Liver (tissue), 3 donors: Measurements from ENCODE around the gene PPM1A.

Experiments used
- CTCF ChIP-seq: fragments of 150-350 bp; IDR thresholded peaks from 2 replicates; pipeline ENCODE4 v1.5.1; 2017; ENCODE audit warnings: improper control_type of control experiment, low read depth, low read length; ENCODE audit not compliant: missing input control
- RAD21 ChIP-seq, 2 donors: IDR thresholded peaks; 2 replicates each; pipeline ENCODE4 v1.6.1; 2016; ENCODE audit warnings: antibody characterized with exemption in 2 of 2, mild to moderate bottlenecking in 2 of 2
- REST ChIP-seq: IDR thresholded peaks from 2 replicates; pipeline ENCODE4 v1.6.1; 2016; ENCODE audit warnings: antibody characterized with exemption, mild to moderate bottlenecking
- SP1 ChIP-seq: IDR thresholded peaks from 2 replicates; pipeline ENCODE4 v1.6.1; 2018; ENCODE audit warnings: antibody characterized with exemption, mild to moderate bottlenecking
- ZBTB33 ChIP-seq: IDR thresholded peaks from 2 replicates; pipeline ENCODE4 v1.6.1; 2016; ENCODE audit warnings: antibody characterized with exemption
- donor health status: healthy.
- donor health status: healthy.

- no peak for TF ChIP-seq SP1
- TF ChIP-seq CTCF = no peak
- no peak for TF ChIP-seq RAD21 (IDR thresholded peaks at IDR 0.05)
- no peak for TF ChIP-seq REST
- no peak for TF ChIP-seq ZBTB33
Measured at GRCh38 chr14:60276347-60276746, 27.3 kb downstream of the PPM1A start.
